B cell (primary cell): ENCODE measurements around the gene GAMT.

Source experiments
- CTCF ChIP-seq: fragments of 200-600 bp; IDR thresholded peaks from one replicate; pipeline ENCODE4 v1.8.0; 2022; ENCODE audit warnings: antibody characterized with exemption, mild to moderate bottlenecking
- EZH2 ChIP-seq: IDR thresholded peaks from 2 replicates; pipeline ENCODE4 v1.6.1; 2012; ENCODE audit warnings: borderline replicate concordance, low read depth, mild to moderate bottlenecking, moderate library complexity, low read length; ENCODE audit not compliant: insufficient read depth, poor library complexity, severe bottlenecking

DNA sequence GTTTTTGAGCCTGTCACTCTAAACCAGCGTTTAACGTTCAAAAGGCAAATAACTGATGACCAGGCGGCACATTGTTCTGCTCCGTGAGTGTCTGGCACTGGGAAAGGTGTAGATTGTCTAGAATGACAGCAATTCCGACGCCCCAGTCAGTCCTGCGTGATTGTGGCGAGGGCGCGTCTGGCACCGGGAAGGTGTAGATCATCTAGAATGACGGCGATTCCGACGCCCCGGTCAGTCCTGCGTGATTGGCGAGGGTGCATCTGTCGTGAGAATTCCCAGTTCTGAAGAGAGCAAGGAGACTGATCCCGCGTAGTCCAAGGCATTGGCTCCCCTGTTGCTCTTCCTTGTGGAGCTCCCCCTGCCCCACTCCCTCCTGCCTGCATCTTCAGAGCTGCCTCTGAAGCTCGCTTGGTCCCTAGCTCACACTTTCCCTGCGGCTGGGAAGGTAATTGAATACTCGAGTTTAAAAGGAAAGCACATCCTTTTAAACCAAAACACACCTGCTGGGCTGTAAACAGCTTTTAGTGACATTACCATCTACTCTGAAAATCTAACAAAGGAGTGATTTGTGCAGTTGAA is 43.7 kb downstream of the GAMT start:
- TF ChIP-seq CTCF (no peak), EZH2 (no peak)
